Thoracic aorta endothelial cell (primary cell): ENCODE measurements around the gene PGA5. TPM values are rescaled to one million over a fixed set of nuclear protein-coding genes. Genes with fewer than 3 reads are reported as not detected.

ENCODE experiments used
- total RNA-seq: library from RNA; depleted of rRNA; stranded (reverse); fragments of >200 nt; gene quantifications from 2 replicates; pipeline ENCODE4 v1.2.3, GENCODE V29; 2012

Gene PGA5
- not detected in 2 replicates for total RNA-seq

GRCh38 chr11:61240875-61241274 lies at the start of gene PGA5:
TSS of gene PGA5 (plus strand) at chr11:61241175. CDS start at chr11:61241227, 52 bp downstream.

GRCh38 chr11:61202950-61203746 lies 37.8 kb upstream of the PGA5 start, which contains the start of gene PGA3:
TSS of gene PGA3 (plus strand) at chr11:61203515. CDS start at chr11:61203565, 50 bp downstream.

DNA sequence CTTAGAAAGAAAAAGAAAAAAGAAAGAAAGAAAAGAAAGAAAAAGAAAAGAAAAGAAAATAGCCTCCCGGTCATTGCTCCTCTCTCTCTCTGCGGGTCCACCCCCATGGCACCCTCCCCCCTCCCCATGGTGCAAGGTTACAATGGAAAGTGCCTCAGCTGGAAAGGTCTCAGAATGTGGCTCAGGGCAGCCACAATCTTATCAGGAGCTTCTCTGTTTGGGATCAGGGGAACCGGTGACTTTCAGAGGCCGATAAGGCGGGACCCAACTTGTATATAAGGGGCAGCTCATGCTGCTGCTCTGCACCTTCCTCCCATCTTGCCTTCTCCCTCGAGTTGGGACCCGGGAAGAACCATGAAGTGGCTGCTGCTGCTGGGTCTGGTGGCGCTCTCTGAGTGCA lies 18.9 kb upstream of the PGA5 start, which contains the start of gene PGA4:
Gene PGA4 (plus strand): TSS at position 301 of the 400 bp plus-strand sequence. CDS start 54 bp downstream, at position 355.

DNA sequence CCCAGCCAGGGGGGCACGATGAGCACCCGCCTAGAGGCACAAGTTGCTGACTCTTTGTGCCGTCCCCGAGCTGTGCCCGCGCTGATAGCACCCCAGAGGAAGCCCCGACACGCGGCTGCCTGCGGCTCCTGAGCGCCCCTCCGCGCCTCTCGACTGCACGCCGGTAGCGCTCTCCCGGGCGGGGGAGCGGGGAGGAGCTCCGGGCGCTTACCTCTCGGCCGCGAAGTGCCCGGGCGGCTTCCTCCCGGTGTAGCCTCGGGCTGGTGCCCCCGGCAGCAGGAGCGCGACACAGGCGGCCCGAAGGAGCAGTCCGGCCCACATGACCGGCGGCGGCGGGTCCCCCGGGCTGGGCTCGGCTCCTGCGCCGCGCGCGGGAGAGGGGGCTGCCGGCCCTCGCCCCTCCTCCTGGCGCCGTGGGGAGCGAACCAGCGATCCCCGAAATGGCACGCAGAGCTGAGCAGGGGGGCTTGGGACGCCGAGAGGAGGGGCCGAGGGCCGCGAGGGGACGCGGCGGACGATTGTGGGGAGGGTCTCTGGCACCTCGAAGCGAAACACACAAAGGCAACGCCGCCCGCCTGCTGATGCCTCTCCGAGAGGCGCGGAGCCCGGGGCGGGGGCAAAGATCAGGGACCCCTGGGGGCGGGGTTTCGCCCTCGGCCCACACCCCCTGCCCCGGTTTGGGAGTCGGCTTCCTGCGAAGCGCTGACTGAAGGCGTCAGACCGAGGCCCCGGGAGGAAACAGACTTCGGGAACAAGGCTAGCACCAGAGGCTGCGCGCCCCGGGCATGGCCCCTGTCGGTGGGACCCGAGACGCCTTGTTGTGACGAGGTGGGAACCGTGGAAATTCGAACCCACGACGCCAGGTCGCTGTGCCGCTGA lies 54.0 kb downstream of the PGA5 start, which contains the start of gene VWCE:
Gene VWCE (minus strand): TSS at position 600 of the 879 bp plus-strand sequence. CDS start 279 bp downstream, at position 321.

Other genes starting within 250 kb of the PGA5 start
- gene CD5, start 138.7 kb upstream of the PGA5 start, total RNA-seq: not detected in 2 replicates
- gene VPS37C, start 79.7 kb upstream of the PGA5 start, total RNA-seq: 15.3 and 19.2 TPM in 2 replicates
- not detected in 2 replicates for gene PGA3, start 37.7 kb upstream of the PGA5 start, total RNA-seq
- gene PGA4, start 18.8 kb upstream of the PGA5 start, total RNA-seq: not detected in 2 replicates
- 3.8 and 6.4 TPM in 2 replicates for gene VWCE, start 54.1 kb downstream of the PGA5 start, total RNA-seq
- 233 and 251 TPM in 2 replicates for gene DDB1, start 91.9 kb downstream of the PGA5 start, total RNA-seq
- 14.9 and 23.0 TPM in 2 replicates for gene TKFC, start 92.1 kb downstream of the PGA5 start, total RNA-seq
- gene CYB561A3, start 120.7 kb downstream of the PGA5 start, total RNA-seq: 31.1 and 37.2 TPM in 2 replicates
- 21.4 and 22.5 TPM in 2 replicates for gene TMEM138, start 121.2 kb downstream of the PGA5 start, total RNA-seq
- gene TMEM216, start 151.4 kb downstream of the PGA5 start, total RNA-seq: 10.3 and 11.3 TPM in 2 replicates
- 33.4 and 39.3 TPM in 2 replicates for gene CPSF7, start 188.8 kb downstream of the PGA5 start, total RNA-seq
- 51.5 and 60.1 TPM in 2 replicates for gene SDHAF2, start 188.9 kb downstream of the PGA5 start, total RNA-seq